Subcutaneous adipose tissue (tissue), 4 donors: ENCODE data around the gene TOX4. TPM values are rescaled to one million over a fixed set of nuclear protein-coding genes. Genes with fewer than 3 reads are reported as not detected.
A peak's percentile ranks its signal among the peaks of the same experiment; 100 is the strongest.

Experiments
- CTCF ChIP-seq: fragments of 450-650 bp; IDR thresholded peaks from one replicate; pipeline ENCODE4 v1.5.1; 2016; ENCODE audit warnings: low read depth, mild to moderate bottlenecking, control low read depth, antibody characterized with exemption, moderate library complexity
- total RNA-seq, 4 donors: library from RNA; depleted of rRNA; stranded (reverse); fragments of >200 nt; gene quantifications; one replicate each; pipeline ENCODE4 v1.1.0, GENCODE V29; 2016

Gene TOX4
- 10 to 100 TPM; 46.4 to 57.6 (median 49.2) TPM for total RNA-seq

- TF ChIP-seq CTCF = peak; percentile 77
Observed at GRCh38 chr14:21476925-21477681, at the start of gene TOX4, which contains the start of gene RAB2B. Gene TOX4 (plus strand): TSS chr14:21477195. CDS start chr14:21477279, 84 bp downstream. Gene RAB2B (minus strand): TSS chr14:21476959. CDS start chr14:21476872, 87 bp downstream.

GRCh38 chr14:21428930-21429329 is 48.1 kb upstream of the TOX4 start:
- TF ChIP-seq CTCF = no peak

- no peak for TF ChIP-seq CTCF
Observed at GRCh38 chr14:21431126-21431525, 45.9 kb upstream of the TOX4 start.

- TF ChIP-seq CTCF = no peak
Observed at GRCh38 chr14:21436567-21437062, 40.4 kb upstream of the TOX4 start.

GRCh38 chr14:21437063-21437901 is 39.7 kb upstream of the TOX4 start:
- no peak for TF ChIP-seq CTCF

GRCh38 chr14:21440859-21441258 is 36.1 kb upstream of the TOX4 start:
- no peak for TF ChIP-seq CTCF

- TF ChIP-seq CTCF = no peak
Observed at GRCh38 chr14:21449899-21450216, 27.1 kb upstream of the TOX4 start.
